Kidney glomerular epithelial cell (primary cell): ENCODE measurements around the gene LRRC4C.
"Not testable (repeated sequence)": the region's sequence is repeated elsewhere in the genome, so short reads cannot be mapped to it uniquely, and the experiment has no call there.

Source experiments
- DNase-seq: peaks from one replicate; lab custom pipeline; 2025; lab: John Stamatoyannopoulos, UW

The LRRC4C gene

DNA sequence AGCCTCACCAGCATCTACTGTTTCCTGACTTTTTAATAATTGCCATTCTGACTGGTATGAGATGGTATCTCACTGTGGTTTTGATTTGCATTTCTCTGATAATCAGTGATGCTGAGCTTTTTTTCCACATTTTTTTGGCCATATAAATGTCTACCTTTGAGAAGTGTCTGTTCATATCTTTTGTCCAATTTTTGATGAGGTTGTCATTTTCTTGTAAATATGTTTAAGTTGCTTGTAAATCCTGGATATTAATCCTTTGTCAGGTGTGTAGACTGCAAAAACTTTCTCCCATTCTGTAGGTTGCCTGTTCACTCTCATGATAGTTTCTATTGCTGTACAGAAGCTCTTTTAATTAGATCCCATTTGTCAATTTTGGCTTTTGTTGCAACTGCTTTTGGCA is 439.8 kb downstream of the LRRC4C start:
- DNase-seq, result not testable (repeated sequence)

- no peak for DNase-seq
Observed at GRCh38 chr11:41018224-41018623, 441.2 kb downstream of the LRRC4C start.

- no peak for DNase-seq
Observed at GRCh38 chr11:41010361-41011050, 448.9 kb downstream of the LRRC4C start.

GRCh38 chr11:41005986-41006385 is 453.5 kb downstream of the LRRC4C start:
- no peak for DNase-seq

- DNase-seq, result peak; percentile 13
Observed at GRCh38 chr11:41003339-41004282, 455.8 kb downstream of the LRRC4C start.

DNA sequence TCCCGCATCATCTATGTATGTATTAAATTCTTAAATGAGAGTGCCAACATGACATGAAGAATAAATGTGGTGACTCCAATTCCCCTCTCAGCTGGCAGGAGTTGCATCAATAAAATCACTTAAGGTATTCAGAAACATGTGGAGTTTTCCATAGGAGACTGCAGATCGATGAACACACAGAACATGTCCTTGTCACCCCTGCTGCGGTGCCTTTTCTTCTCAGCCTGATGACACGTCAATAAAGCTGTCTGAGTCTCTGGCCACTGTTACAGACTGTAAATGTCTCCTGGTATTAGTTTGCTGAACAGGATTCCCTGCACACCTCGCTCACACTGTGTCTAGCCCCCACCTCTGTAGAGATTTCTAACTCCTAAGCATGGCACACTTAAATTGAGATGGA is 460.5 kb downstream of the LRRC4C start:
- no peak for DNase-seq

- DNase-seq, result no peak
Observed at GRCh38 chr11:40987776-40988435, 471.5 kb downstream of the LRRC4C start.

- DNase-seq, result no peak
Observed at GRCh38 chr11:40986320-40986719, 473.1 kb downstream of the LRRC4C start.

GRCh38 chr11:40975076-40975475 is 484.4 kb downstream of the LRRC4C start:
- DNase-seq, result no peak

- no peak for DNase-seq
Observed at GRCh38 chr11:40974186-40974795, 485.2 kb downstream of the LRRC4C start.

- no peak for DNase-seq
Observed at GRCh38 chr11:40958707-40959106, 500.7 kb downstream of the LRRC4C start.

DNA sequence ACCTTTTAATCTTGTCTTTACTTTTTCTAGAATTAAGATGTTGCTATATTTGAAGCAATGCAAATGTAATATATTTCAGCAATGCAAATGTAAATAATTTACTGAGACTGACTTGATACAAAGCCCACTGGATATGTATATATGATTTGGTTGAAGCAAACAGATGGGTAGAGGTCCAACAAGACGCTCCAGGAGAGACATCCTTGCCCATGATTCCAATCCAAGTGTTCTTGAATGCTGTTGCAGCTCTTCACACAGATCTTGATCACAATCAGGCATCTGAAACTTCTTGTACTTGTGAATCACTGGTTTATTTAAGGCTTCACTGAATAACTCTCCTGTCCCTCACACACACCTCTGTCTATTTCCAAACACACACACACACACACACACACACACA is 507.0 kb downstream of the LRRC4C start:
- DNase-seq, result no peak

- no peak for DNase-seq
Observed at GRCh38 chr11:40938002-40938401, 521.5 kb downstream of the LRRC4C start.

GRCh38 chr11:40924915-40925314 is 534.5 kb downstream of the LRRC4C start:
- no peak for DNase-seq

- DNase-seq, result no peak
Observed at GRCh38 chr11:40921246-40921645, 538.2 kb downstream of the LRRC4C start.

GRCh38 chr11:40910774-40911173 is 548.7 kb downstream of the LRRC4C start:
- DNase-seq, result not testable (repeated sequence)

DNA sequence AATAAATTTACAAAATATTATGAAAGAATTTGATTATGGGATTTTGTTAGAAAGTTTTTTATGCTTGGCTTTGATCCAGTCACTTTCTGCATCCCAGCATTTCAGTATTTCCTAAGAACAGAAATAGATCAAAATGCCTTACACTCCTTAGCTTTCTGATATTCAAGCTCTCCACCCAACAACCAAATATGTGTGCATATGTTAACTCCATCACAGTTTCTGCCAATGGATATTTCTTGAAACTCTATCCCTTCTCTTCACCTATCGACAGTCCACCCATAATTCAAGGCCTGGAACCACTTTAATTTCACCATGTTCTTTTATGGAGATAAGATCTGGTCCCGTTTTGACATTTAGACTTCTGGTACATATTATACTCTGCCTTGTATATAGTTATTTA is 565.0 kb downstream of the LRRC4C start:
- no peak for DNase-seq

- DNase-seq, result no peak
Observed at GRCh38 chr11:40885250-40885954, 574.0 kb downstream of the LRRC4C start.

DNA sequence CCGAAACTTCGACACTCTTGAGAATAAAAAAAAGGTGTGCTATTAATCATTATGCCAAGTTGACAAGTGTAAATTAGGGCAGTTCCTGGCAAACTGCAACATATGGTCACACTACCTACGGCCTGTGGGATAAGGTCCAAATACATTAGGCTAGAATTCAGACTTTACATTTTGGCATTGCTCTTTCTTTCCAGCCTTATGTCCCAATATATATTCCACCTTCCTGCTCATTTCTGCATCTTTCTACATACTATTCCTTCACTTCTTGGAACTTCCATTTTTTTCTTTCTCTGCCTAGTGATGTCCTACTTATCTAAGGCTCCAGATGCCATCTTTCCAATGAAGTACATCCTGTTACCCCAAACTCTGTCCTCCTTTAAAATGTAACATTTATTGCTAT is 577.2 kb downstream of the LRRC4C start:
- no peak for DNase-seq

DNA sequence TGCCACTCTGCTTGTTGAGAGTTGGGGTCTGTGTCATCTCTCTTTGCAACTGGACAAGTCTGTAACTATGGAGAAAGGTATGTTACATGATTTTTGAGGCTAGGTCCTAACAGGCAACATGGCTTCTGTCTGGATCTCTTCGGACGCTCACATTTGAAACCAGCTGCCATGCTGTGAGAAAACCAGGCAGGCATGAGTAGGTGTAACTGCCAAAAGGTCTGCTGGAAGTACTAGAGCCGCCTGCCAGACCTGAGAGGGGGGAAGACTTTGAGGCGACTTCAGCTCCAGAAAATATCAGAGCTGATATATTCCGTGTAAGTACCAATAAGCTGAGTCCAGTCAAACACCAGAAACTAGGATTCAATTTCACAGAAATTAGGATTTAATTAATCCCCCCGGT is 579.5 kb downstream of the LRRC4C start:
- DNase-seq, result no peak

GRCh38 chr11:40877981-40878380 is 581.5 kb downstream of the LRRC4C start:
- DNase-seq, result no peak

DNA sequence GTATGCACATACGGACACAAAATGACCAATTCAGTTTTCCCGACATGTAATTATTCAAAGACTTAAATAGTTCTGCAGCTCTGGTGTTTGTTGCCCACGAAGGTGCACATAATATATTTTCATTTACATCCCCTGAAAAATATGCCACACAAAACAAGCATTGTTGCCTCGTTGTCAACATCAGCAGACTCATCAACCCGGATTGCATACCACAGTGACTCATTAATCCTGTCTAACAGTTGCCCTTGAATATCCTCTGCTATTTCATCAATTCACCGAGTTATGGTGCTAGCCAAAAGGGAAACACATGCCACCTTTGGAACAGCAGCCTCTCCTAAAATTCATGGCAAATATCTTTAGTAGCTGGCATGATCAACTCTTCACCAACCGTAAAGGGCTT is 582.2 kb downstream of the LRRC4C start:
- no peak for DNase-seq
